Measurements from ENCODE around the gene GRB10. TPM values are rescaled to one million over a fixed set of nuclear protein-coding genes. Genes with fewer than 3 reads are reported as not detected.

Gene GRB10
- total RNA-seq, 1 donor from 2014 or later, result 48.6 TPM

DNA sequence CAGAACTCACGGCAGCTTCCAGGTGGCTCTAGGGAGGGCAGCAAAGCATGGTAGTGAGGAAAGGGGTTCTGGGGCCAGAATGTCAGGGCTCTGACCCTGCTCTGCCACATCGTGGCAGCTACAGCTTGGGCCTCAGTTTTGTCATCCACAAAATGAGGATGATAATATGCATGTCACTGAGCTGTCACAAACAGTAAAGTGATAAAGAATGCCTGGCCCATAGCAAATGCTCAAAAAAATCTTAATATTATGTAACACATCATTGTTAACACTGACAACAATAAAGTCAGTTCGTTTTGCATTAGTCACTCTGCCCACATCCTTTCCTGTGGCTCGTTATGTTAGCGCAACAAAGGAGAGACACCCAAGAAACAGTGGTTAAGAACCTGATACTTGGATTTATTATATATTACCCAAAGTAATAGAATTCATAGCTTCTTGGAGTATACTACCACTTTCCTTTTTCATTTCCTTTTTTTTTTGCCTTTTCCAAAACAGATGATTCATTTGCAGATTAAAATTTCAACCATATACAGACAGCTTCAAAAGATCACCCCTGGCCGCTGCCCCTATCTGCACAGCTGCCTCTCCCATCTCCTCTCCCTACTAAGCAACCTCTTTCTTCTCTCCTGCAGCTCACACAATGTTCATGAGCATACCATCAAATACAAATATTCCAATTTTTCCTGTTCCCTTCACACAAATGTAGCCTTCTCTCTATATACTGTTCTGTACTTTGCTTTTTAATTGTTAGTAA, 172.0 kb downstream of the GRB10 start:
- H3K27ac ChIP-seq, result no peak overlapping the region
- H3K9me3 ChIP-seq, result no peaks in the 10 kb centered on the region
- intact Hi-C loops (cut with DNase I), result no loop called here
- no peaks in the 10 kb centered on the region for H3K4me1 ChIP-seq
- H3K4me3 ChIP-seq, result no peak overlapping the region
- peaks cover 0 to 18% of the 10 kb centered on the region in 2 donors for H3K36me3 ChIP-seq
- DNase-seq (ENCODE audit: extremely low spot score in 2 of 2), result no peak
- TF ChIP-seq POLR2A (IDR thresholded peaks at IDR 0.05) (no peak), POLR2AphosphoS5 (IDR thresholded peaks at IDR 0.05; ENCODE audit: insufficient read depth in 1 of 2, low read depth in 1 of 2) (no peak)
- TF ChIP-seq, protein P1, sequence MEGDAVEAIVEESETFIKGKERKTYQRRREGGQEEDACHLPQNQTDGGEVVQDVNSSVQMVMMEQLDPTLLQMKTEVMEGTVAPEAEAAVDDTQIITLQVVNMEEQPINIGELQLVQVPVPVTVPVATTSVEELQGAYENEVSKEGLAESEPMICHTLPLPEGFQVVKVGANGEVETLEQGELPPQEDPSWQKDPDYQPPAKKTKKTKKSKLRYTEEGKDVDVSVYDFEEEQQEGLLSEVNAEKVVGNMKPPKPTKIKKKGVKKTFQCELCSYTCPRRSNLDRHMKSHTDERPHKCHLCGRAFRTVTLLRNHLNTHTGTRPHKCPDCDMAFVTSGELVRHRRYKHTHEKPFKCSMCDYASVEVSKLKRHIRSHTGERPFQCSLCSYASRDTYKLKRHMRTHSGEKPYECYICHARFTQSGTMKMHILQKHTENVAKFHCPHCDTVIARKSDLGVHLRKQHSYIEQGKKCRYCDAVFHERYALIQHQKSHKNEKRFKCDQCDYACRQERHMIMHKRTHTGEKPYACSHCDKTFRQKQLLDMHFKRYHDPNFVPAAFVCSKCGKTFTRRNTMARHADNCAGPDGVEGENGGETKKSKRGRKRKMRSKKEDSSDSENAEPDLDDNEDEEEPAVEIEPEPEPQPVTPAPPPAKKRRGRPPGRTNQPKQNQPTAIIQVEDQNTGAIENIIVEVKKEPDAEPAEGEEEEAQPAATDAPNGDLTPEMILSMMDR (IDR thresholded peaks at IDR 0.05), result no peak
- H3K27me3 ChIP-seq, result no peaks in the 10 kb centered on the region

GRCh38 chr7:50608196-50608906, 174.3 kb downstream of the GRB10 start:
- Histone ChIP-seq H3K36me3 (peaks cover 0 to 39% of the 10 kb centered on the region in 2 donors), H3K27ac (no peak overlapping the region), H3K4me1 (no peaks in the 10 kb centered on the region), H3K27me3 (no peaks in the 10 kb centered on the region), H3K9me3 (no peaks in the 10 kb centered on the region), H3K4me3 (no peak overlapping the region)
- TF ChIP-seq POLR2A (IDR thresholded peaks at IDR 0.05) (no peak), POLR2AphosphoS5 (IDR thresholded peaks at IDR 0.05; ENCODE audit: insufficient read depth in 1 of 2, low read depth in 1 of 2) (no peak)
- TF ChIP-seq, protein P1 (IDR thresholded peaks at IDR 0.05), result no peak
- intact Hi-C loops (cut with DNase I), result no loop called here
- no peak for DNase-seq (ENCODE audit: extremely low spot score in 2 of 2)

DNA sequence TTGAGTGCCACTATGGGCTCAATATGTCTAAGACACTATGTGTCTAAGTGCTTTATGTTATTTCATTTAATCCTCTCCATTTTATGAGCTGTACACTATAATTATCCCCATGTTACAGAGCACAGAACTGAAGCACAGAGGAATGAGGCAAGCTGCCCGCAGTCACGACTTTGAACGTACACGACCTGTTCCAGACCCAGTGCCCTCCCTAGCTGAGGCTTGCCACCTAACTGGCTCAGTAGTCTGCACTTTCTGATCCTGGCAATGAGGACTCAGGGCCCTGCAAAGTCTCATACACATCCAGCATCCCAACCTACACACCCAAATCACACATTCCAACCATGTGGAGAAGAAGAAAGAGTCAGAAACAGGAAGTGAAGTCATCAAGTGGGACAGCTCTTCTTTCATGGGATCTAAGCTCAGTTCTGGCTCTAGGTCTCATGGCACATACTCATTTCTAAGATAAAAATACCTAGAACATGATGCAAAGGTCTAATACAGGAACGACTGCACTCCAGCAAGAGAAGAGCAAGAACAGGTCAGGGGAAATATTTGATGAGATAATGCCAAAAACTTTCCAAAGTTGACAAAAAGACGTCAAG, 175.1 kb downstream of the GRB10 start:
- TF ChIP-seq POLR2AphosphoS5 (IDR thresholded peaks at IDR 0.05; ENCODE audit: insufficient read depth in 1 of 2, low read depth in 1 of 2) (no peak), POLR2A (IDR thresholded peaks at IDR 0.05) (no peak)
- TF ChIP-seq, protein P1 (IDR thresholded peaks at IDR 0.05), result no peak
- DNase-seq (ENCODE audit: extremely low spot score in 2 of 2), result no peak
- intact Hi-C loops (cut with DNase I), result no loop called here
- Histone ChIP-seq H3K27me3 (no peaks in the 10 kb centered on the region), H3K9me3 (no peaks in the 10 kb centered on the region), H3K4me3 (no peak overlapping the region), H3K36me3 (peaks cover 0 to 39% of the 10 kb centered on the region in 2 donors), H3K27ac (no peak overlapping the region), H3K4me1 (no peaks in the 10 kb centered on the region)

DNA sequence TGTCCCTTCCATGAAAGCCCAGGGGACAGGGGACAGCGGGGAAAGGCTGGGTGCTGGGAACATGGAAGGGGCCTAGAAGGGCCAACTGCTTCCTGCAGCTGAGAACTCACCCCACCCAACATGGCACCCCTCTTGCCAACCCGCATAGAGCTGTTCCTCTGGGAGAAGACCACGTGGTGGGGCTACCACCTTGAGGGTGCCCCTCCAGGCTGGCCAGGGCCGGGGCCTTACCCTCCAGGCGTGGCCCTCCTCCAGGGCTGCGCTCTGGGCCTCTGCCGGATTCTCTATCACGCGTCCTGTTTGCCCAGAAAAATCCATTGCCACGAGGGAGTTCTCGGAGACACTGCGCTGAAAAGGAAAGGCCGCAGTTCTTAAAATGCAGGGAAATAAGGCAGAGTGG, 177.6 kb downstream of the GRB10 start:
- no peak overlapping the region for H3K4me3 ChIP-seq
- H3K27ac ChIP-seq, result no peak overlapping the region
- H3K36me3 ChIP-seq, result peaks cover 0 to 39% of the 10 kb centered on the region in 2 donors
- no peak for DNase-seq (ENCODE audit: extremely low spot score in 2 of 2)
- no peaks in the 10 kb centered on the region for H3K4me1 ChIP-seq
- H3K9me3 ChIP-seq, result no peaks in the 10 kb centered on the region
- no peaks in the 10 kb centered on the region for H3K27me3 ChIP-seq
- intact Hi-C loops (cut with DNase I), result no loop called here
- TF ChIP-seq POLR2AphosphoS5 (IDR thresholded peaks at IDR 0.05; ENCODE audit: insufficient read depth in 1 of 2, low read depth in 1 of 2), result no peak
- no peak for TF ChIP-seq POLR2A (IDR thresholded peaks at IDR 0.05)
- TF ChIP-seq, protein P1 (IDR thresholded peaks at IDR 0.05), result no peak
